HG03575 (cell line): ENCODE measurements around the gene ZDHHC13.
"Not testable (repeated sequence)": the region's sequence is repeated elsewhere in the genome, so short reads cannot be mapped to it uniquely, and the experiment has no call there.

Experiments
- ATAC-seq: cut with Tn5 transposase; IDR thresholded peaks from one replicate; pipeline ENCODE4 v1.9.1; 2021; ENCODE audit not compliant: unreplicated experiment, insufficient number of reproducible peaks, low FRiP score; ENCODE audit errors: extremely low read depth

The ZDHHC13 gene

DNA sequence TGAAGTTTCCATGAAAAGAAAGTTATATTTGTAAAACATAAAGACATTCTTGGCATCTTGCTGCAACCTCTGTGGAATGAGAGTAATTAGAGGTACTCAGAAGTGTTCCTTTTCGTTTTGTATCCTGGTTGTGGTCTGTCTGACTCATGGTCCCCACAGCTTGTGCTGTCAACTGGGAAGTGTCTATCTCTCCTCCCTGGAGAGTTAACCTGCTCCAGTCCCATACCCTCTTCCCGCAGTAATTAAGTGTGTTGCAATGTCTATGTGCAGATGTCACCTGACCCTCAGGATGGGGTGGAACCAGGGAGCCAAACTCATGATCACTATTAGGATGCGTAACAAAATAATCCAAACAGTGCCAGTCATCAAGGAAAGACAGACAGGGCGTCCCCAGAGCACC lies 23.0 kb upstream of the ZDHHC13 start:
- ATAC-seq, result no peak

DNA sequence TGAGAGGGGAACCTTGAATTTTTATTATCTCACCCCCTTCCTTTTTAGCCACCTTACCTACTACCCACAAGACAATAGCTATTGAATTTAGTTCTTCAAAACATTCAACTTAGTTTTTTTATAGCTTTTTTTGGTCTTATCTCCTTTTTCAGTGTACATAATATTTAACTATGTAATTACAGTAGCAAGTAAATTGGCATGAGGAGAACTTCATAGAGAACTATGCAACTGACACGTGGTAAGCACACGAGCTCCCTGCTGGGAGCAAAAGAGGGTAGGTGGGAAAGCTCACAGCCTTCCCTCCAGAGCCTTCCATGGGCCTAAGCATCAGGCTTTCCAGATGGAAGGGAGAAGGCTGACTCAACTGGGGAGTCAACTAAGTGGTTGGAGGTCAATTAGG lies 22.1 kb upstream of the ZDHHC13 start:
- no peak for ATAC-seq

DNA sequence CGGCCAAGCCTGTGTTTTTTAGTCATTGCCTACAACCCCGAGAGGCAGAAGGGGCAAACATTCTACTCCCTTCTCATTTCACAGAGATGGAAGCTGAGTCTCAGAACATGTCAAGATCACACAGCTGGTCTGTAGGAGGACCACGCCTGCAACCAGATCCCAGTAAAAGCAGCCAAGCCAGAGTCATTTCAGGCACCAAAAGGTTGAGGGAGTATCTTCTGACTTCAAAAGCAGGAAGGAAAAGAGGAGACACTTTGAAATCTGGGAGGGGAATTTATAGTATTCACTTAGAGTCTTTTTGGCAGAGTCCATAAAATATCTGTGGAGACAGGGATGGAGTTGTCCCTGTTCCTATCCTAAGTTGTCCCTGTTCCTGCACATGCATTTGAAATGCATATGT lies 17.9 kb upstream of the ZDHHC13 start:
- ATAC-seq, result no peak

DNA sequence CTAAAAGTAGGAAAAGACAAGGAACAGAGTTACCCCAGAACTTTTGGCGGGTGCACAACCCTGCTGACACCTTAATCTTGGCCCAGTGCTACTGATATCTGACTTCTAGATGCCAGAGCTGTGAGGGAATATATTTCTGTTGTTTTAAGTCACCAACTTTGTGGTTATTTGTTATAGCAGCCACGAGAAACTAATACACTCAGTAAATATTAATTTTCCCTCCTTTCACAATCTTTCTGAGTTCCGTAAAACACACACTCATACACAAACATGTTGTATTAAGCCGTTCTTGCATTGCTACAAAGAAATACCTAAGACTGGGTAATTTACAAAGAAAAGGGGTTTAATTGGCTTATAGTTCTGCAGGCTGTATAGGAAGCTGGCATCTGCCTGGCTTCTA lies 16.1 kb upstream of the ZDHHC13 start:
- ATAC-seq, result no peak

DNA sequence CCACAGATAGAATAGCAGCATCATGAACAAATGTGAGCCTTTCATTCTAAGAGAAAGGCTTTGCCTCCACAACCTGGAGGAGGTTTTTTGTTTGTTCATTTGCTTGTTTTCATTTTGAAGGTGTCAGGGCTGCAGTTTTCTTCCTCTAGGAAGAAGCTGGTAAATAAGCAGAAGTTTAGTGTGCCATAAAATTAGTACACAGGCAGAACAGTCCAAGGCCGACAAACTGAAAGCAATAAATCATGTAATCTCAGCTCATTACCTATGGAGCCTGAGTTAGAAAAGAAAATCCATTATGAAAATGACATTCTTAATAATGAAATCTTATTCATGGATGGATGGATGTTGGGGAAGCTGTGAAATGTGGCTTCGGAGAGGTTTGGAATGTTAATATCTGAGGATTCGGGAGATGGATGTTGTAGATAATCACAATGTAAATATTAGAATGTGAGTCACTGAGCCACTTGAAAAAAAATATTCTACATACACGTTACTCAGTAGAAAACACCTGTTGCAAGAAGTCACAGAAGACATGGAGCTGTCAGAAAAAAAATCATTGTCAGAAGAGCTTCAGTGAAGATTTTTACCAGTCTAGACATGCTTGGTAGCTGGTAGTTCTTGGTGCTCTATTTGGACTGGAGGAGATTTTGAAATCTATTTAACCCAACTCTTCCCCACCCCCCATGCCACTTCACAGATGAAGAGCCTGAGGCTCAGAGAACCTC lies 15.0 kb upstream of the ZDHHC13 start:
- ATAC-seq, result no peak

DNA sequence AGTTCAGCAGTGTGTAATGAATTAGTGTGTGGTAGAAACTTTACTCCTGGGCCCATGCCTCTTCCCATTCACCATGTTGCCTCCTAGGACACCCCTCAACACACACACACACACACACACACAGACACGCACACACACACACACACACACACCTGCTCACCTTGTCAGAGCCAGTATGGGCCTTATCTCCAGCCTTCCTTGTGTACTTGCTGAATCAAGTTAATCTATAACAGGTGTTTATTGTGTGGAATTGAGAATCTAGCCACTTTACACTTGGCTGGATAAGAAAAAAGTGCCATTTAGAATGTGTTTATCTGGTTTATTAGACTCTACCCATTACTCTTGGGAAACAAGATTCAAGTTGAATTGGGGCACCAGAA lies 14.5 kb upstream of the ZDHHC13 start:
- ATAC-seq, result no peak

DNA sequence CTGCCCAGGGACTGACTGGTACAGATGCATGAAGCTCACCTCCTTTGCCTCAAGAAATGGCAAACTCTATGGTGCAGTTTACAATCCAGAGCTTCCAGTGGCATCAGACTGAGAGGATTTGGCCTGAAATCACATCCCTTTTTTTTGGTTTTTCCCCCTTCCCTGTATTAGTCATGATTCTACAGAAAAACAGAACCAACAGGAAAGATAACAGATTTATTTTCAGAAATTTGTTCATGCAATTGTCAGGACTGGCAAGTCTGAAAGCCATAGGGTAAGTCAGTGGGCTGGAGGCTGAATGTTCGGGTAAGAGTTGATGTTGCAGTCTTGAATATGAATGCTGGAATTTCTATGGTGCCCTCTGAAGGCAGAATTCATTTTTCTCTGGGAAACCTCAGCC lies 12.0 kb upstream of the ZDHHC13 start:
- ATAC-seq, result no peak

DNA sequence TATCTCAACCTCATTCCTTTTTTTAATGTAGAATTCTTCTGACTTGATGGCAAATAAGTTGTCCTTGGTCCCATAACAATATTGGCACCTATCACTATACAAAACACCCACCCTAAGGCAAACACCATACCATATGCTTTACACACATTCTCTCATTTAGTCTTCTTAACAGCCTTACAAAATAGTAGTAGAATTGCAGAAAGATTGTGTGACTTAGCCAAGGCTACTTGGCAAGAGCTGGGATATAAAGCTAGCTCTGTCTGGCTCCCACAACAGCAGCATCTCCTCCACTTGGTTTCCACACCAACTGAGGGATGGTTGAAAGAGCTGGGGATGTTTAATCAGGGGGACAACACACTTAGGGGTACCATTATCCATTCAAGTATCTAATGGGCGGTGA lies 9.8 kb upstream of the ZDHHC13 start:
- no peak for ATAC-seq

DNA sequence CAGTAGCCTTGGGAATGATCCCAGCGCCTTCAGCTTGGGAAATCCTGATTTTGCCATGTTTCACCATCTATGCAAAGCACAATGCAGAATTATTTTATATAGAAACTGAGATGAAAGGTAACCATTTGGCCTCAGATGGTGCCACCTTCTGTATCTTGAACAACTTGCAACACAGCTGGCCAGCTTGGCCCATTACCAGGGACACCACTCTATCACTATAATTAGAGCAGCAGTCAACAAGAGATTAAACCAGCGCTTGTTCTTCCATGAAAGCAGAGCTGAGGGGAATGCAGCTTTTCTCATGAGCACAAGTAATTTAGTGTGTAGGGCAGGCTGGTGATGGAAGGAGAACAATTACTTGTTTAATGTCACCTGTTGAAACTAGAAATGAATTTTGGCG lies 6.7 kb upstream of the ZDHHC13 start:
- ATAC-seq, result no peak

DNA sequence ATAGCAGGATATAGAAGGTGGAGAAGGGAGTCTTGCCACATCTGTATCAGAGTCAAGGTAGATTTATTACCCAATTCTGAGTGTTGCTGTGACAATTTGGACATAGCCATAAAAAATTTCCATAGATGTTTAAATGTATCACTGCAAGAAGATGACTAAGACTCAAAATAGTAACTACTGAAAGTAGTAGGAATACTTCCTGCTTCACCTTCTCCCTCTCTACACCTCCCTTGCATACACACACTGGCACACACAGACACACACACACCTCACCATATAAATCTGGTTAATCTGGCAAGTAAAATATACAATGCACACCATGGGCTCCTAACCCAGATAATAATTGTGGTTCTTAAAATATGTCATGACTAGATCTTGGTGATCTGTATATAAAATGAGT lies 5.2 kb upstream of the ZDHHC13 start:
- ATAC-seq, result no peak

DNA sequence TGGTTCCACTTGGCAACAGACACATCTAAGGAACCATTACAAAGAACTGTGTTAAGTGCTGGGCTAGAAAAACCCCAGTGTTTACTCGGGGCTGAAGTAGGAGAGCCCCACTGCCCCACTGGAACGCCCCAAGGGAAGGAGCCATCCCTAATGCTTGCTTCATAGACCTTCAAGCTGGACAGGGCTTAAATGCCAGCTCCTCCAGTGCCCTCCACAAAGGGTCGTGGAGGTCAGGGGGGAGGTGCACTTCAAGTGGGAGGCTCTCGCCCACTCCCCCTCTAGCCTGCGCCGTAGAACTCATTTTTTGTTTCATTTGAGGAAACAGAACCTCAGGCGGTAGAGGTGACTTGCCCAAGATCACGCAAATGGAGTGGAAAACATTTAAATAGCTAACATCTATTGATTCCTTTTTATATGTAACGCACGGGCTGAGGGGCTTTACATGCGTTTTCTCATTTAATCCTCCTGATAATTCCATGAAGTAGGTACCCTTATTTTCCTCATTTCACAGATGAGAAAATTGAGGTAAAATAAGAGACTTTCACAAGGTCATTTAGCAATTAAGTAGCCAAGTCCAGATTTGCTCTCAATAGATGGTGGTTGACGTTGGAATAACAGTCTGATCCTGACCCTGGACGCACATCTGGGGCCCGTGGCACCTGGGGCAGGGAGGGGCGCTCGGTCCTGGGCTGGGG lies 545 bp upstream of the ZDHHC13 start:
- no peak for ATAC-seq

DNA sequence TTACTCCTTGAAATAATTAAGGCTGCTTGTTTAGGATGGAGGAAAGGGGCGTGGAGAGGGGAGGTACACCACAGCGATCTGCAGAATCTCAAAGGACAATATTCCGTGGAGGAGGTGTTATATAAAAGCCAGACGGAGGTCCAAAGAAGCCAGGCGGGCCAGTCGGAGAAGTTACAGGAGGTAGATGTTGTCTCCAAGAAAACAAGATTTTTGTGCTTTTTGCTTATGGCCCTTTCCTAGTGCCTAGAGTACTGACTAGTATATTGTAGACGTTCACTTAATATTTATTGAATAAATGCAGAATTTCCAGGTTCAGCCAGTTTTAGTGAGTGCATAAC lies 761 bp downstream of the ZDHHC13 start:
- no peak for ATAC-seq

DNA sequence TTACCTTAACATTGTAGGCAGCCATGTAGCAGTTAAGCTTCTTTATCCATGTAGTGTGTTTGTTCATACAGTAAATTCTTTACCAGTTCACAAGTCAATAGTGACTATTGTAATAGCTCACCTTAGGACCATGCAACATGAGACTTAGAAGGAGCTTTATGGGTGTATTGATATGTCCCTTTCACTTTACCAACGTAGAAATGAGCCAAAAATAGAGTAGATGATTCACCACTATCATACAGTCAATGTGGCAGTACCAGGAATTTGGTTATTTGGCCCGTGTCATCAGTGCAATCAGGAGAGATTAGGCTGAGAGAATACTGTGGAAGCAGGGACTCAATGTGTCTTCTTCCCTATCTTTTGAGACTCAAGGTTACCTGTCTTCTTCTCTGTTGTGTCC lies 4.7 kb downstream of the ZDHHC13 start:
- ATAC-seq, result no peak

DNA sequence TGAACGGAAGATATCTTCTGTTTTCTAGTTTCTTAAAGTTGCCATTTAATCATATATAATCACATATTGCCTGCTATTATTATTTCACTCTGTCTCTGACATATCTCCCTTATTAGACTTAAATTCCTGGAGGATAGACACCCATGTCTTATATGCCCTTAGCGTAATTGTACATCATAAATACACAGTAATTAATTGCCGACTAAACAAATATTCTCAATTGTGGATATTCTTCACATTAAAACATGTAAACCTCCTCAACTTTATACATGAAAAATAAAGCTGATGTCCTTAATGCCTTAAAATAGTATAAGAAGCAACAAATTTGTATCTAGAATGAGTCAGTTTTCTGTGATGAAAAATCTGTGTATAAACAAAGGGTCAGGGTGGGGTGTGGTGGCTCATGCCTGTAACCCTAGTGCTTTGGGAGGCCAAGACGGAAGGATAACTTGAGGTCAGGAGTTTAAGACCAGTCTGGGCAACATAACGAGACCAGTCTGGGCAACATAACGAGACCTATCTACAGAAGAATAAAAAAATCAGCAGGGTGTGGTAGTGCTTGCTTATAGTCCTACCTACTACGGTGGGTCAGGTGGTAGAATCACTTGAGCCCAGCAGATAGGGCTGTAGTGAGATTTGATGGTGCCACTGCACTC lies 6.1 kb downstream of the ZDHHC13 start:
- ATAC-seq, result no peak

DNA sequence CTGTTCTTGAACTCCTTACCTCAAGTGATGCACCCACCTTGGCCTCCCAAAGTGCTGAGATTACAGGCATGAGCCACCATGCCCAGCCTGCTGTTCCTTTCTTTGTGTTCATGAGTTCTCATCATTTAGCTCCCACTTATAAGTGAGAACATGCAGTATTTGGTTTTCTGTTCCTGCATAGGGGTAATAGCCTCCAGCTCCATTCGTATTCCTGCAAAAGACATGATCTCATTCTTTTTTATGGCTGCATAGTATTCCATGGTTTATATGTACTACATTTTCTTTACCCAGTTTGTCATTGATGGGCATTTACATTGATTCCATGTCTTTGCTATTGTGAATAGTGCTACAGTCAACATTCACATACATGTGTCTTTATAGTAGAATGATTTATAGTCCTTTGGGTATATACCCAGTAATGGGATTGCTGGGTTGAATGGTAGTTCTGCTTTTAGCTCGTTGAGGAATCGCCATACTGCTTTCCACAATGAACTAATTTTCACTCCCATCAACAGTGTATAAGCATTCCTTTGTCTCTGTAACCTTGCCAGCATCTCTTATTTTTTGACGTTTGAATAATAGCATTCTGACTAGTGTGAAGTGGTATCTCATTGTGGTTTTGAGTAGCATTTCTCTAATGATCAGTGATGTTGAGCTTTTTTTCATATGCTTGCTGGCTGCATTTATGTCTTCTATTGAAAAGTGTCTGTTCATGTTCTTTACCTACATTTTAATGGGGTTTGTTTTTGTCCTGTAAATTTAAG lies 9.8 kb downstream of the ZDHHC13 start:
- ATAC-seq, result not testable (repeated sequence)

DNA sequence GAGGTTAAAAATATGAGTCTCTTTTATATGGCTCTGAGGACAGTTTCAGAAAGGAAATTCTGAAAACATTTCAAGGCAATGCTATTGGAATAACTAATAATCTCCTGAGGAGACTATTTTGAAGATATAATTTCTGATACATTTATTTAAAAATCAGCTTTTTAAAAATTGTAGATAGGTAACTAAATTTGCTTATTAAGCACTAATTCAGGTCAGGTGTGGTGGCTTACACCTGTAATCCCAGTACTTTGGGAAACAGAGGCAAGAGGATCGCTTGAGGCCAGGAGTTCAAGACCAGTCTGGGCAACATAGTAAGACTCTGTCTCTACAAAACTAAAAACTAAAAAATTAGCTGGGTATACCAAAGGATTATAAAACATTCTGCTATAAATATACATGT lies 17.0 kb downstream of the ZDHHC13 start:
- no peak for ATAC-seq

DNA sequence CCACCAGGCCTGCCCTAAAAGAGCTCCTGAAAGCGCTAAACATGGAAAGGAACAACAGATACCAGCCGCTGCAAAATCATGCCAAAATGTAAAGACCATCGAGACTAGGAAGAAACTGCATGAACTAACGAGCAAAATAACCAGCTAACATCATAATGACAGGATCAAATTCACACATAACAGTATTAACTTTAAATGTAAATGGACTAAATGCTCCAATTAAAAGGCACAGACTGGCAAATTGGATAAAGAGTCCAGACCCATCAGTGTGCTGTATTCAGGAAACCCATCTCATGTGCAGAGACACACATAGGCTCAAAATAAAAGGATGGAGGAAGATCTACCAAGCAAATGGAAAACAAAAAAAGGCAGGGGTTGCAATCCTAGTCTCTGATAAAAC lies 19.9 kb downstream of the ZDHHC13 start:
- not testable (repeated sequence) for ATAC-seq

DNA sequence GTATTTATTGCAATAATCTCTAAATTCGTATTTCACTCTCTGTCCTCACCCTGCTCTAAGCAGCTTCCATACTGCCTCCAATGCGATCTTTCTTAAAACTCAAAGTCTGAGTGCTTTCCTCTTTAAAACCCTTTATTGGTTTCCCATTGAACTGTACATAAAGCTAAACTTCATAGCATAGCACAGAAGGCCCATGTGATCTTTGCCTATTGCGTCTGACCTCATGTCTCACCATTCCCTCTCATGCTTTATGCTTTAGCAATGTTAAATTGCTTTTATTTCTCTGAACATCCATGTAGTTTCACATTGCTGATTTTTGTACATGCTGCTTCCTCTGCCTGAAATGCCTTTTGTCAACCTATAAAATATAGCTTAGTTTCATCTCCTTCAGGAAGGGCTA lies 28.4 kb downstream of the ZDHHC13 start:
- no peak for ATAC-seq

DNA sequence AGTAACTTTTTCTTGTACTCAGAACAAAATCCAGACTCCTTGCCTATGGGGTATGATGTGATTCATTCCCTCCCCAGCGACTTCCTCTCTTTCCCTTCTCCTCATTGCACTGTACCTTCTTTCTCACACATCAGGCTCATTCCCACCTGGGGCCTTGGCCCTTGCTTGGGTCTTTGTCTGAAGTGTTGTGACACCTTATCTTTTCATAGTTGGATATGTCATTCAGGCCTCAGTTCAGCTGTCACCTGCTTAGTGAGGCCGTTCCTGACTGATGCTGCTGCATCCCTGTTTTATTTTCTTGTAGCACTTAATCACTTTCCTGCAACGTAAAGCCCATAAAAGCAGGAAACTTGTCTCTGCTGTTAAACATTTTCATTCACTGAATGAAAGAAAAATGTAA lies 39.9 kb downstream of the ZDHHC13 start:
- no peak for ATAC-seq

DNA sequence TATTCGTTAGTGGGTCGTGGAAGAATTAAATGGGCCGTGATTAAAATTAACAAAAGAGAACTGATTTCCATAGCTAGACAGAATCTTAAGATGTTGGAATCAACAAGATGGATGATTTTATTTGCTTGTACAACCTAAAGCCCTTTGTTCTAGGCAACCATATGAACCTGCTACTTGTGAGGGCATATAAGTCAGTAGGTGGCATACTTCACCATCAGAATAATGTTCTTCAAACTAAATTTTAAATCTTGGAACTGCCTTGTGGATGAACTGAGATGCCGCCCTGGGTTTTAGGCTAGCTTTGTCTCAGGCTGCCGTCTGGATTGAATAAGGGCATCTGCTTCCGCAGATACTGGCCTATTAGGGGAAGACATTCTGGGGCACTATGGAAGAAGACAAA lies 43.9 kb downstream of the ZDHHC13 start:
- ATAC-seq, result no peak
